Smooth muscle cell (in vitro differentiated cells): ENCODE measurements around the gene RPL31. TPM values are rescaled to one million over a fixed set of nuclear protein-coding genes. Genes with fewer than 3 reads are reported as not detected.

Experiments used
- DNase-seq: peaks from one replicate; lab custom pipeline; 2025; ENCODE audit not compliant: unreplicated experiment; lab: John Stamatoyannopoulos, UW
- H2AFZ ChIP-seq: fragments of 200-600 bp; sonication (generic); 2 replicates; pipeline ENCODE4 v1.6.0; 2016; ENCODE audit warnings: antibody characterized with exemption, low read depth, mild to moderate bottlenecking
- H3F3A ChIP-seq: fragments of 200-600 bp; sonication (generic); 2 replicates; pipeline ENCODE4 v1.6.0; 2017; ENCODE audit warnings: antibody characterized with exemption, low read depth
- H3K27ac ChIP-seq: fragments of 200-600 bp; sonication (generic); 2 replicates; pipeline ENCODE4 v1.5.1; 2016; ENCODE audit warnings: low read depth, mild to moderate bottlenecking
- H3K27me3 ChIP-seq: fragments of 200-600 bp; sonication (generic); 2 replicates; pipeline ENCODE4 v1.6.1; 2016; ENCODE audit warnings: low read depth, mild to moderate bottlenecking
- H3K36me3 ChIP-seq: fragments of 200-600 bp; sonication (generic); 2 replicates; pipeline ENCODE4 v1.5.1; 2016; ENCODE audit warnings: low read depth
- H3K4me1 ChIP-seq: fragments of 200-600 bp; sonication (generic); 2 replicates; pipeline ENCODE4 v1.5.1; 2016; ENCODE audit warnings: low read depth
- H3K4me2 ChIP-seq: fragments of 200-600 bp; sonication (generic); 2 replicates; pipeline ENCODE4 v1.6.0; 2016; ENCODE audit warnings: mild to moderate bottlenecking
- H3K4me3 ChIP-seq: fragments of 200-600 bp; sonication (generic); 2 replicates; pipeline ENCODE4 v1.5.1; 2016; ENCODE audit warnings: mild to moderate bottlenecking
- H3K79me2 ChIP-seq: fragments of 200-600 bp; sonication (generic); 2 replicates; pipeline ENCODE4 v1.6.0; 2016; ENCODE audit warnings: low read depth, mild to moderate bottlenecking
- H3K9ac ChIP-seq: fragments of 200-600 bp; sonication (generic); 2 replicates; pipeline ENCODE4 v1.6.0; 2016; ENCODE audit warnings: low read depth
- H3K9me3 ChIP-seq: fragments of 200-600 bp; sonication (generic); replicated peaks from 2 replicates; pipeline ENCODE4 v1.5.1; 2016; ENCODE audit warnings: low read depth
- H4K20me1 ChIP-seq: fragments of 200-600 bp; sonication (generic); 2 replicates; pipeline ENCODE4 v1.6.0; 2016; ENCODE audit warnings: low read depth
- WGBS: methylation state at CpG from one replicate; pipeline ENCODE4 v1.1.7; 2016; ENCODE audit warnings: low lambda C conversion rate; 5-methylcytosine and 5-hydroxymethylcytosine counted together
- polyA plus RNA-seq: library from polyadenylated mRNA; unstranded; fragments of >200 nt; fragmentation: Nextera tagmentation; extraction: Ambion mirVana; gene quantifications from 2 replicates; pipeline ENCODE4 v1.2.1, GENCODE V29; 2016
- total RNA-seq: library from RNA; depleted of rRNA; stranded (reverse); fragments of >200 nt; gene quantifications from 2 replicates; pipeline ENCODE4 v1.2.3, GENCODE V29; 2014
- TF ChIP-seq, protein P1 (sequence below): fragments of 200-600 bp; sonication (generic); IDR thresholded peaks from 2 replicates; pipeline ENCODE4 v1.5.1; 2017; ENCODE audit warnings: borderline replicate concordance, mild to moderate bottlenecking, antibody characterized with exemption; ENCODE audit not compliant: insufficient read depth, poor library complexity, severe bottlenecking

The RPL31 gene
- total and polyA plus RNA-seq, 2 experiments from 2014 or later, result 1,320 to 1,508 TPM

GRCh38 chr2:100965596-100965995 lies 36.5 kb upstream of the RPL31 start:
- no peak for DNase-seq
- WGBS, result 97% methylated on average over 5 of the region's 5 CpGs

GRCh38 chr2:100967716-100968115 lies 34.4 kb upstream of the RPL31 start:
- Histone ChIP-seq H3K9ac (no peak overlapping the region), H3K27me3 (no peaks in the 10 kb centered on the region), H3K27ac (no peak overlapping the region), H3F3A (no peaks in the 10 kb centered on the region), H3K4me1 (no peaks in the 10 kb centered on the region), H3K36me3 (no peaks in the 10 kb centered on the region), H3K4me3 (no peak overlapping the region), H4K20me1 (no peaks in the 10 kb centered on the region), H3K79me2 (no peaks in the 10 kb centered on the region), H3K9me3 (no peaks in the 10 kb centered on the region), H3K4me2 (no peak overlapping the region), H2AFZ (no peak overlapping the region)
- TF ChIP-seq, protein P1, sequence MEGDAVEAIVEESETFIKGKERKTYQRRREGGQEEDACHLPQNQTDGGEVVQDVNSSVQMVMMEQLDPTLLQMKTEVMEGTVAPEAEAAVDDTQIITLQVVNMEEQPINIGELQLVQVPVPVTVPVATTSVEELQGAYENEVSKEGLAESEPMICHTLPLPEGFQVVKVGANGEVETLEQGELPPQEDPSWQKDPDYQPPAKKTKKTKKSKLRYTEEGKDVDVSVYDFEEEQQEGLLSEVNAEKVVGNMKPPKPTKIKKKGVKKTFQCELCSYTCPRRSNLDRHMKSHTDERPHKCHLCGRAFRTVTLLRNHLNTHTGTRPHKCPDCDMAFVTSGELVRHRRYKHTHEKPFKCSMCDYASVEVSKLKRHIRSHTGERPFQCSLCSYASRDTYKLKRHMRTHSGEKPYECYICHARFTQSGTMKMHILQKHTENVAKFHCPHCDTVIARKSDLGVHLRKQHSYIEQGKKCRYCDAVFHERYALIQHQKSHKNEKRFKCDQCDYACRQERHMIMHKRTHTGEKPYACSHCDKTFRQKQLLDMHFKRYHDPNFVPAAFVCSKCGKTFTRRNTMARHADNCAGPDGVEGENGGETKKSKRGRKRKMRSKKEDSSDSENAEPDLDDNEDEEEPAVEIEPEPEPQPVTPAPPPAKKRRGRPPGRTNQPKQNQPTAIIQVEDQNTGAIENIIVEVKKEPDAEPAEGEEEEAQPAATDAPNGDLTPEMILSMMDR, result no peak
- no peak for DNase-seq
- 94% methylated on average over 8 of the region's 8 CpGs for WGBS

More at GRCh38 chr2:100965596-100965995, 36.5 kb upstream of the RPL31 start:
- Histone ChIP-seq H3K36me3 (no peaks in the 10 kb centered on the region), H3K79me2 (no peaks in the 10 kb centered on the region), H4K20me1 (no peaks in the 10 kb centered on the region), H3K27me3 (no peaks in the 10 kb centered on the region), H3K27ac (no peak overlapping the region), H2AFZ (no peak overlapping the region), H3K4me3 (no peak overlapping the region), H3K4me2 (no peak overlapping the region), H3F3A (no peaks in the 10 kb centered on the region), H3K9ac (no peak overlapping the region), H3K4me1 (no peaks in the 10 kb centered on the region), H3K9me3 (no peaks in the 10 kb centered on the region)
- TF ChIP-seq, protein P1, result no peak

- Histone ChIP-seq H3K9me3 (no peaks in the 10 kb centered on the region), H3K9ac (no peak overlapping the region), H3K36me3 (no peaks in the 10 kb centered on the region), H2AFZ (no peak overlapping the region), H3K4me2 (no peak overlapping the region), H3K4me3 (no peak overlapping the region), H4K20me1 (no peaks in the 10 kb centered on the region), H3K27ac (no peak overlapping the region), H3K4me1 (no peaks in the 10 kb centered on the region), H3K79me2 (no peaks in the 10 kb centered on the region), H3K27me3 (no peaks in the 10 kb centered on the region), H3F3A (no peaks in the 10 kb centered on the region)
- WGBS, result 96% methylated on average over 28 of the region's 28 CpGs
- TF ChIP-seq, protein P1, result no peak
- DNase-seq, result no peak
These were observed 33.6 kb upstream of the RPL31 start for GRCh38 chr2:100968146-100969145.

- no peak overlapping the region for H3K27ac ChIP-seq
- no peaks in the 10 kb centered on the region for H3F3A ChIP-seq
- TF ChIP-seq, protein P1, result no peak
- H3K9ac ChIP-seq, result no peak overlapping the region
- no peak overlapping the region for H2AFZ ChIP-seq
- 92% methylated on average over 7 of the region's 7 CpGs for WGBS
- H3K9me3 ChIP-seq, result no peaks in the 10 kb centered on the region
- no peaks in the 10 kb centered on the region for H4K20me1 ChIP-seq
- no peak for DNase-seq
- H3K27me3 ChIP-seq, result no peaks in the 10 kb centered on the region
- no peaks in the 10 kb centered on the region for H3K79me2 ChIP-seq
- H3K4me2 ChIP-seq, result no peak overlapping the region
- no peaks in the 10 kb centered on the region for H3K4me1 ChIP-seq
- H3K36me3 ChIP-seq, result no peaks in the 10 kb centered on the region
- H3K4me3 ChIP-seq, result no peak overlapping the region
These were observed 32.1 kb upstream of the RPL31 start for GRCh38 chr2:100969998-100970397.
